Thyroid gland (tissue), 4 donors: ENCODE data around the gene INSL3.
"Not testable (repeated sequence)": the region's sequence is repeated elsewhere in the genome, so short reads cannot be mapped to it uniquely, and the experiment has no call there.

Experiments used
- POLR2A ChIP-seq, 2 donors: fragments of 450-650 bp; IDR thresholded peaks; one replicate each; pipeline ENCODE4 v1.6.1; 2017; ENCODE audit warnings: antibody characterized with exemption in 2 of 2, mild to moderate bottlenecking in 2 of 2, moderate library complexity in 1 of 2
- TF ChIP-seq, protein P1 (sequence below), 6 experiments: fragments of 200-600 bp in 3 of 6; fragments of 450-650 bp in 3 of 6; sonication (generic) in 3 of 6; IDR thresholded peaks; one replicate each; pipeline ENCODE4 v1.5.1; 2016 to 2019; ENCODE audit warnings: antibody characterized with exemption in 6 of 6, mild to moderate bottlenecking in 2 of 6, inconsistent platforms in 1 of 6, moderate library complexity in 1 of 6

DNA sequence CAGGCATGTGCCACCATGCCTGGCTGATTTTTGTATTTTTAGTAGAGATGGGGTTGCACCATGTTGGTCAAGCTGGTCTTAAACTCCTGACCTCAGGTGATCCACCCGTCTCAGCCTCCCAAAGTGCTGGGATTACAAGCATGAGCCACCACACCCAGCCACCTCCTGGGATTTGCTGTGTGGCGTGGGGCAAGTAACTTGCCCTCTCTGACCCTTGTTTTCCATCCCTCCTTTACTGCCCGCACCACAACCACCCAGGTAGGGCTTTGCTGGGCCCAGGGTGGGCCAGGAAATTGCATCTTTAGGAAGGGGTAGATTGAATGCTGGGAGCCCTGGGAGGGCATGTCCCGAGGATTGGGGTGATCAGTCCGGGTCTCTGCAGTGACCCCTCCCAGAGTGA, 37.6 kb downstream of the INSL3 start:
- TF ChIP-seq, protein P1, sequence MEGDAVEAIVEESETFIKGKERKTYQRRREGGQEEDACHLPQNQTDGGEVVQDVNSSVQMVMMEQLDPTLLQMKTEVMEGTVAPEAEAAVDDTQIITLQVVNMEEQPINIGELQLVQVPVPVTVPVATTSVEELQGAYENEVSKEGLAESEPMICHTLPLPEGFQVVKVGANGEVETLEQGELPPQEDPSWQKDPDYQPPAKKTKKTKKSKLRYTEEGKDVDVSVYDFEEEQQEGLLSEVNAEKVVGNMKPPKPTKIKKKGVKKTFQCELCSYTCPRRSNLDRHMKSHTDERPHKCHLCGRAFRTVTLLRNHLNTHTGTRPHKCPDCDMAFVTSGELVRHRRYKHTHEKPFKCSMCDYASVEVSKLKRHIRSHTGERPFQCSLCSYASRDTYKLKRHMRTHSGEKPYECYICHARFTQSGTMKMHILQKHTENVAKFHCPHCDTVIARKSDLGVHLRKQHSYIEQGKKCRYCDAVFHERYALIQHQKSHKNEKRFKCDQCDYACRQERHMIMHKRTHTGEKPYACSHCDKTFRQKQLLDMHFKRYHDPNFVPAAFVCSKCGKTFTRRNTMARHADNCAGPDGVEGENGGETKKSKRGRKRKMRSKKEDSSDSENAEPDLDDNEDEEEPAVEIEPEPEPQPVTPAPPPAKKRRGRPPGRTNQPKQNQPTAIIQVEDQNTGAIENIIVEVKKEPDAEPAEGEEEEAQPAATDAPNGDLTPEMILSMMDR (IDR thresholded peaks at IDR 0.05) = not testable (repeated sequence)
- TF ChIP-seq POLR2A (IDR thresholded peaks at IDR 0.05) = not testable (repeated sequence)
